Mesenchymal stem cell (in vitro differentiated cells and primary cell): ENCODE measurements around the gene PLK5.
A peak's percentile ranks its signal among the peaks of the same experiment; 100 is the strongest.

Experiments
- DNase-seq: peaks from one replicate; pipeline ENCODE4 v3.0.0-alpha.2; 2013
- H2AFZ ChIP-seq: one replicate; pipeline ENCODE4 v1.6.1; 2013; ENCODE audit warnings: low read depth, mild to moderate bottlenecking, control low read depth, inconsistent platforms, low read length, moderate library complexity
- H2AK5ac ChIP-seq: 2 replicates; pipeline ENCODE4 v1.6.1; 2013; ENCODE audit warnings: low read length, moderate library complexity, mild to moderate bottlenecking, inconsistent platforms; ENCODE audit not compliant: severe bottlenecking
- H2BK120ac ChIP-seq: one replicate; pipeline ENCODE4 v1.6.1; 2013; ENCODE audit warnings: low read depth, mild to moderate bottlenecking, inconsistent platforms, low read length, moderate library complexity
- H2BK12ac ChIP-seq, 2 experiments: one replicate each; pipeline ENCODE4 v1.6.1; 2013; ENCODE audit warnings: inconsistent platforms in 2 of 2, low read length in 2 of 2, mild to moderate bottlenecking in 2 of 2, moderate library complexity in 2 of 2, control low read depth in 1 of 2
- H2BK15ac ChIP-seq: one replicate; pipeline ENCODE4 v1.6.1; 2013; ENCODE audit warnings: mild to moderate bottlenecking, low read depth, inconsistent platforms; ENCODE audit not compliant: poor library complexity, severe bottlenecking
- H2BK5ac ChIP-seq: 2 replicates; pipeline ENCODE4 v1.6.1; 2013; ENCODE audit warnings: low read depth, mild to moderate bottlenecking, low read length, control low read depth, inconsistent platforms; ENCODE audit not compliant: poor library complexity, severe bottlenecking
- H3K14ac ChIP-seq, 2 experiments: one replicate each; pipeline ENCODE4 v1.6.1; 2013; ENCODE audit warnings: inconsistent platforms in 2 of 2, low read length in 2 of 2, control low read depth in 1 of 2, mild to moderate bottlenecking in 1 of 2, moderate library complexity in 1 of 2
- H3K18ac ChIP-seq, 2 experiments: one replicate each; pipeline ENCODE4 v1.6.1; 2013; ENCODE audit warnings: inconsistent platforms in 2 of 2, low read length in 2 of 2, control low read depth in 1 of 2, low read depth in 1 of 2, mild to moderate bottlenecking in 1 of 2
- H3K23ac ChIP-seq, 2 experiments: one replicate each; pipeline ENCODE4 v1.6.1; 2013; ENCODE audit warnings: inconsistent platforms in 2 of 2, low read length in 2 of 2, mild to moderate bottlenecking in 2 of 2, moderate library complexity in 2 of 2, control low read depth in 1 of 2
- H3K27ac ChIP-seq: 2 replicates; pipeline ENCODE4 v1.5.1; 2013; ENCODE audit warnings: mild to moderate bottlenecking, moderate library complexity, low read length, control low read depth, inconsistent platforms; ENCODE audit not compliant: poor library complexity, severe bottlenecking
- H3K27me3 ChIP-seq, 2 experiments: 2 replicates each; pipeline versions ENCODE4 v1.6.1 to v1.7.0; 2013; ENCODE audit warnings: low read length in 2 of 2, mild to moderate bottlenecking in 2 of 2, moderate library complexity in 2 of 2, control low read depth in 1 of 2, inconsistent platforms in 1 of 2; ENCODE audit not compliant: control insufficient read depth in 1 of 2, insufficient read depth in 1 of 2
- H3K36me3 ChIP-seq, 2 experiments: 2 replicates each; pipeline versions ENCODE4 v1.6.1 to v1.7.0; 2013; ENCODE audit warnings: low read length in 2 of 2, control low read depth in 1 of 2, inconsistent platforms in 1 of 2, low read depth in 1 of 2, mild to moderate bottlenecking in 1 of 2; ENCODE audit not compliant: insufficient read depth in 2 of 2, control insufficient read depth in 1 of 2
- H3K4ac ChIP-seq, 2 experiments: one replicate each; pipeline ENCODE4 v1.6.1; 2013; ENCODE audit warnings: inconsistent platforms in 2 of 2, low read length in 2 of 2, mild to moderate bottlenecking in 2 of 2, moderate library complexity in 2 of 2, control low read depth in 1 of 2, low read depth in 1 of 2
- H3K4me1 ChIP-seq: 2 replicates; pipeline ENCODE4 v1.6.1; 2013; ENCODE audit warnings: low read depth, low read length, control low read depth; ENCODE audit not compliant: control insufficient read depth, insufficient read depth
- H3K4me2 ChIP-seq: 2 replicates; pipeline ENCODE4 v1.6.1; 2013; ENCODE audit warnings: low read length, mild to moderate bottlenecking, inconsistent platforms; ENCODE audit not compliant: poor library complexity, severe bottlenecking
- H3K4me3 ChIP-seq, 2 experiments: 2 replicates each; pipeline versions ENCODE4 v1.5.1 to v1.7.0; 2013; ENCODE audit warnings: low read length in 2 of 2, mild to moderate bottlenecking in 2 of 2, control low read depth in 1 of 2, low read depth in 1 of 2; ENCODE audit not compliant: insufficient read depth in 1 of 2
- H3K79me1 ChIP-seq: replicated peaks from 2 replicates; pipeline ENCODE4 v1.6.1; 2013; ENCODE audit warnings: mild to moderate bottlenecking, control low read depth, low read length, inconsistent platforms; ENCODE audit not compliant: poor library complexity, severe bottlenecking
- H3K9ac ChIP-seq: 2 replicates; pipeline ENCODE4 v1.7.0; 2013; ENCODE audit warnings: mild to moderate bottlenecking, low read length, moderate library complexity
- H3K9me3 ChIP-seq: 2 replicates; pipeline ENCODE4 v1.7.0; 2013; ENCODE audit warnings: mild to moderate bottlenecking, low read length; ENCODE audit not compliant: control insufficient read depth
- H4K8ac ChIP-seq: one replicate; pipeline ENCODE4 v1.6.1; 2013; ENCODE audit warnings: inconsistent platforms, mild to moderate bottlenecking, low read length, moderate library complexity
- H4K91ac ChIP-seq: one replicate; pipeline ENCODE4 v1.6.1; 2013; ENCODE audit warnings: mild to moderate bottlenecking, low read length, inconsistent platforms
- WGBS: methylation state at CpG from one replicate; pipeline ENCODE4 v1.1.7; 2013; ENCODE audit warnings: mixed read lengths; 5-methylcytosine and 5-hydroxymethylcytosine counted together

Gene PLK5

GRCh38 chr19:1489463-1490310, 34.2 kb upstream of the PLK5 start:
- Histone ChIP-seq H3K4me3 (peak overlapping the region; percentile 69 to 82), H2BK120ac (peak overlapping the region; percentile 38), H3K14ac (peak overlapping the region in 1 of 2 experiments; percentile 61), H2AK5ac (no peak overlapping the region), H2BK15ac (peak overlapping the region; percentile 84), H3K4me1 (peaks cover 19% of the 10 kb centered on the region), H3K23ac (no peak overlapping the region), H2BK12ac (peak overlapping the region in 1 of 2 experiments; percentile 57), H3K79me1 (peaks cover 5% of the 10 kb centered on the region), H3K27me3 (peaks cover 3 to 34% of the 10 kb centered on the region in 2 experiments), H3K9me3 (no peaks in the 10 kb centered on the region), H3K36me3 (peaks cover 0 to 11% of the 10 kb centered on the region in 2 experiments), H3K4ac (peak overlapping the region in 1 of 2 experiments; percentile 54), H2AFZ (peak overlapping the region; percentile 30), H3K18ac (peak overlapping the region; percentile 74 to 83), H3K27ac (no peak overlapping the region), H3K4me2 (peak overlapping the region; percentile 96), H2BK5ac (peak overlapping the region; percentile 69), H4K8ac (peak overlapping the region; percentile 92), H3K9ac (peak overlapping the region; percentile 76), H4K91ac (peak overlapping the region; percentile 37)
- 49% methylated on average over 36 of the region's 37 CpGs for WGBS
- no peak for DNase-seq

- Histone ChIP-seq H3K27ac (peak within 1 kb of the TSS; percentile 41), H2BK120ac (peak within 1 kb of the TSS; percentile 38), H3K9ac (peak within 1 kb of the TSS; percentile 76), H3K14ac (peak within 1 kb of the TSS in 1 of 2 experiments; percentile 61), H4K8ac (peak within 1 kb of the TSS; percentile 92), H3K36me3 (peaks cover 0 to 11% of the 10 kb centered on the region in 2 experiments), H3K4me2 (peak within 1 kb of the TSS; percentile 96), H2BK5ac (peak within 1 kb of the TSS; percentile 69), H2BK12ac (peak within 1 kb of the TSS; percentile 56 to 57), H3K4ac (peak within 1 kb of the TSS in 1 of 2 experiments; percentile 54), H3K4me3 (peak within 1 kb of the TSS; percentile 69 to 82), H3K79me1 (peaks cover 5% of the 10 kb centered on the region), H2BK15ac (peak within 1 kb of the TSS; percentile 84), H2AFZ (peak within 1 kb of the TSS; percentile 100), H3K18ac (peak within 1 kb of the TSS; percentile 74 to 83), H3K23ac (no peak within 1 kb of the TSS), H3K27me3 (peaks cover 3 to 41% of the 10 kb centered on the region in 2 experiments), H2AK5ac (no peak within 1 kb of the TSS), H3K9me3 (no peaks in the 10 kb centered on the region), H4K91ac (peak within 1 kb of the TSS; percentile 82), H3K4me1 (peaks cover 19% of the 10 kb centered on the region)
- 1% methylated on average over 71 of the region's 74 CpGs for WGBS
- DNase-seq, result peak; percentile 99
Observed at GRCh38 chr19:1490311-1491113, 33.4 kb upstream of the PLK5 start, which contains the start of gene PCSK4. Gene PCSK4, minus strand, starts transcription at chr19:1490350. Its CDS starts 4 bp downstream, at chr19:1490346.

DNA sequence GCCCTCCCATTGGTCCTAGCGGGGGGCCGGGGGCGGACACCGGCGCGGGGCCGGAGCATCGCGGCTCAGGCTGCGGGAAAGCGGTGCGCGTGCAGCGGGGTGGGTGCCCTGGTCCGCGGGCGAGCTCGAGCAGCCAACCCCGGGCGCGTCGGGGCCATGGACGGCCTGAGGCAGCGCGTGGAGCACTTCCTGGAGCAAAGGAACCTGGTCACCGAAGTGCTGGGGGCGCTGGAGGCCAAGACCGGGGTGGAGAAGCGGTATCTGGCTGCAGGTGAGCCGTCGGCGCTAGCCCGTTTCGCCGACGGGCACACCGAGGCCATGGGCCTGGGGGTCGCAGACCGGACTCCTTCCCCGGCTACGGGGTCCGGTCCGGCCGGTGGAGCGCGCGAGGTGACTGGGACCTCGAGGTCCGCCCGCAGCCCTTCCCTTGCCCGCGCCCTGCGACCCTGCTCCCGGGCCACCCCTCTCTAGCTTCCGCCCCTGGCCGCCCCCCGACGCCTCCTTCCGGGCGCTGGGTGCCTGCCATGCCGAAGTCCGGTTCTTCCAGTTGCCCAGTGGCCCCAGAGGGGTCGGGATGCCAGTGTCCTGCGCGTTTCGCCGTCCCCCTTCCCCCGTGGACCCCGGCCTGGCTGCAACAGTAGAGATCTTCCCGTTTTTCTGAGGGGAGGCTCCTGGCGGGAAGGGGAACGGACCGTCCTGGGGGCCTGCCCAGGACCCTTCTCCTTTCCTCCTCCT, 32.6 kb upstream of the PLK5 start, which contains the start of gene REEP6:
Gene REEP6, plus strand, starts transcription at position 68 of the 735 bp plus-strand sequence. Its CDS starts 89 bp downstream, at position 157.
- Histone ChIP-seq H2BK12ac (peak within 1 kb of the TSS in 1 of 2 experiments; percentile 56), H4K91ac (peak within 1 kb of the TSS; percentile 82), H3K4me3 (peak within 1 kb of the TSS; percentile 69 to 82), H2AFZ (peak within 1 kb of the TSS; percentile 100), H2BK5ac (peak within 1 kb of the TSS; percentile 69), H2BK120ac (no peak within 1 kb of the TSS), H3K4me1 (peaks cover 19% of the 10 kb centered on the region), H3K14ac (peak within 1 kb of the TSS in 1 of 2 experiments; percentile 61), H2BK15ac (no peak within 1 kb of the TSS), H3K27me3 (peaks cover 3 to 49% of the 10 kb centered on the region in 2 experiments), H3K36me3 (peaks cover 0 to 11% of the 10 kb centered on the region in 2 experiments), H2AK5ac (no peak within 1 kb of the TSS), H3K4me2 (peak within 1 kb of the TSS; percentile 96), H3K18ac (peak within 1 kb of the TSS; percentile 74 to 83), H3K79me1 (peaks cover 5% of the 10 kb centered on the region), H4K8ac (peak within 1 kb of the TSS; percentile 92), H3K9ac (peak within 1 kb of the TSS; percentile 76), H3K4ac (peak within 1 kb of the TSS in 1 of 2 experiments; percentile 53), H3K27ac (peak within 1 kb of the TSS; percentile 41), H3K23ac (no peak within 1 kb of the TSS), H3K9me3 (no peaks in the 10 kb centered on the region)
- no peak for DNase-seq
- 14% methylated on average over 69 of the region's 73 CpGs for WGBS
